ENCODE results near the gene CC2D1A. TPM values are rescaled to one million over a fixed set of nuclear protein-coding genes. Genes with fewer than 3 reads are reported as not detected.

CC2D1A gene
- total and polyA plus RNA-seq, 2 donors (not counting 1 experiment from before 2014, with no cell fraction given) = 34.3 to 47.2 TPM

DNA sequence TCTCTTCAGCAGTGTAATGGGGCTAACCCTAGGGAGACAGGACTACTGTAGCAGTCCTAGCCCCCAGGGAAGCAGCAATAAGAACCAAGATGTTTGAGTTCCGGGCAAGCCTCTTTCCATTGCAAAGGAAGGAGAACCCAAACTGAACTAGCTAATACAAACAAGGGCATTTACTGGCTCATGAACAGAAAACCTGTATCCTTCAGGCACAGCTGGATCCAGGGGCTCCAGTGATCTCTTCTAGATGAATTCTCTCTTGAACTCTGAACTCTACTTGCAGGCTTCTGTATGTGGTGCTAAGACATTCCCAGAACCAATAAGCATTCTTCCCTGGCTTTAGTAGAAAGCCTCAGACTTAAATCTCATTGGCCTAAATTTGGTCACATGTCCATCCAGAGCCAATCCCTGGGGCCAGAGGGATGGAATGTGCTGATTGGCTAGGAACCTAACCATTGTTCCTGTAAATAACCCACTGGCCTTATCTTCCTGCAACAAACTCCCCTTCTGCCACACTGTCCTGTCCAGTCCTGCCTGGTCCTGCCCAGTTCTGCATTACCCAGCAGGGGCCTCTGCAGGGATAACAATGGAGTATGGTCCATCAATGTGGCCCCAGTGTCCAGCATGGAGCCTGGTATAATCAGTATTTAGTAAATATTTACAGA lies 36.2 kb downstream of the CC2D1A start:
- ATAC-seq (ENCODE audit: low read depth) = no peak
- H3K9me3 Mint-ChIP-seq (ENCODE audit: insufficient read depth) = no peaks in the 10 kb centered on the region
- DNase-seq = no peak
- peaks cover 0 to 6% (median 0%) of the 10 kb centered on the region in 3 donors for H3K9me3 ChIP-seq (ENCODE audit: control extremely low read depth in 1 of 3, control insufficient read depth in 2 of 3, insufficient read depth in 1 of 3, low read length in 2 of 3)
- POLR2A ChIA-PET = no interaction called here
- peaks cover 8% of the 10 kb centered on the region for H3K27me3 Mint-ChIP-seq
- H3K4me1 ChIP-seq (ENCODE audit: control insufficient read depth in 2 of 2, insufficient read depth in 2 of 2, low read length in 2 of 2) = peaks cover 0 to 4% of the 10 kb centered on the region in 2 donors
- H3K27me3 ChIP-seq (replicated peaks in 1 of 4; ENCODE audit: control extremely low read depth in 1 of 4, control insufficient read depth in 3 of 4, insufficient read depth in 4 of 4, low read length in 3 of 4) = peaks cover 0 to 17% (median 10%) of the 10 kb centered on the region in 4 experiments
- H4K20me1 ChIP-seq (ENCODE audit: control insufficient read depth, insufficient read depth, low read length, poor library complexity, severe bottlenecking) = no peaks in the 10 kb centered on the region
- intact Hi-C loops (cut with micrococcal nuclease) = no loop called here
- 100% methylated on average over 1 of the region's 1 CpG for WGBS (ENCODE audit: insufficient coverage)
- H3K27ac Mint-ChIP-seq = no peak overlapping the region
- TF ChIP-seq, protein P1, sequence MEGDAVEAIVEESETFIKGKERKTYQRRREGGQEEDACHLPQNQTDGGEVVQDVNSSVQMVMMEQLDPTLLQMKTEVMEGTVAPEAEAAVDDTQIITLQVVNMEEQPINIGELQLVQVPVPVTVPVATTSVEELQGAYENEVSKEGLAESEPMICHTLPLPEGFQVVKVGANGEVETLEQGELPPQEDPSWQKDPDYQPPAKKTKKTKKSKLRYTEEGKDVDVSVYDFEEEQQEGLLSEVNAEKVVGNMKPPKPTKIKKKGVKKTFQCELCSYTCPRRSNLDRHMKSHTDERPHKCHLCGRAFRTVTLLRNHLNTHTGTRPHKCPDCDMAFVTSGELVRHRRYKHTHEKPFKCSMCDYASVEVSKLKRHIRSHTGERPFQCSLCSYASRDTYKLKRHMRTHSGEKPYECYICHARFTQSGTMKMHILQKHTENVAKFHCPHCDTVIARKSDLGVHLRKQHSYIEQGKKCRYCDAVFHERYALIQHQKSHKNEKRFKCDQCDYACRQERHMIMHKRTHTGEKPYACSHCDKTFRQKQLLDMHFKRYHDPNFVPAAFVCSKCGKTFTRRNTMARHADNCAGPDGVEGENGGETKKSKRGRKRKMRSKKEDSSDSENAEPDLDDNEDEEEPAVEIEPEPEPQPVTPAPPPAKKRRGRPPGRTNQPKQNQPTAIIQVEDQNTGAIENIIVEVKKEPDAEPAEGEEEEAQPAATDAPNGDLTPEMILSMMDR (IDR thresholded peaks at IDR 0.05) = no peak
- no peak for TF ChIP-seq EZH2 (IDR thresholded peaks at IDR 0.05; ENCODE audit: borderline replicate concordance, insufficient read depth, low read depth, low read length, poor library complexity, severe bottlenecking)
- no peaks in the 10 kb centered on the region for H3K79me2 ChIP-seq (ENCODE audit: control insufficient read depth, insufficient read depth, low read length)
- no peak overlapping the region for H2AFZ ChIP-seq (ENCODE audit: insufficient read depth, low read depth, low read length, poor library complexity, severe bottlenecking)
- H3K4me3 Mint-ChIP-seq = no peak overlapping the region
- H3K4me1 Mint-ChIP-seq = no peaks in the 10 kb centered on the region
- H3K4me2 ChIP-seq (replicated peaks; ENCODE audit: low read depth, low read length, poor library complexity, severe bottlenecking) = no peak overlapping the region
- no peaks in the 10 kb centered on the region for H3K36me3 ChIP-seq (replicated peaks in 1 of 2; ENCODE audit: control extremely low read depth in 1 of 2, control insufficient read depth in 1 of 2, extremely low read depth in 1 of 2, insufficient read depth in 2 of 2, low read length in 1 of 2)
- no peak overlapping the region for H3K4me3 ChIP-seq (ENCODE audit: control extremely low read depth in 1 of 5, extremely low read depth in 1 of 5, insufficient read depth in 1 of 5, low read depth in 2 of 5, low read length in 4 of 5)
- CTCF ChIA-PET = no interaction called here
- H3K9ac ChIP-seq (ENCODE audit: low read length) = no peak overlapping the region
- no peak overlapping the region for H3K27ac ChIP-seq (ENCODE audit: low read length in 2 of 2)

DNA sequence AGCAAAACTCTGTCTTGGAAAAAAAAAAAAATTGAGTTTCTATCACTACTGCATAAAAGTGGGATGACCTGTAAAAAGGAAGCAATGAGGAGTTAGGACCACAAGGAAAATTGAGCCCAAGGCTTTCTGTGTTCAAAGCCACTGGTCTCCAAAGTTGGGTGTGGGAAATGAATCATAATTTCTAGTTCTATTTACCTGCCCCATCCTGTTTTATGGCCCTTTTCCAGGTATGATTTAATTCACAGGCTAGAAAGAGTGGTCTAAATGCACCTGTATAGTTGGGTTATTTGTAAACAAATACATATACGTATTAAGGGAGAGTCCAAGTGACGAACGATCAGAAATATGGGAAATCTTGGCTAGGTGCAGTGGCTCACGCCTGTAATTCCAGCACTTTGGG lies 40.4 kb downstream of the CC2D1A start:
- no peak for ATAC-seq (ENCODE audit: low read depth)
- intact Hi-C loops (cut with micrococcal nuclease) = no loop called here
- no peaks in the 10 kb centered on the region for H4K20me1 ChIP-seq (ENCODE audit: control insufficient read depth, insufficient read depth, low read length, poor library complexity, severe bottlenecking)
- CTCF ChIA-PET = interaction anchor here (0.6 to 2.2 kb wide), 4 partner anchors 40 to 96 kb away, joined by 3 to 5 read pairs (median 3); partner anchors contain the start of gene IL27RA
- H3K36me3 ChIP-seq (replicated peaks in 1 of 2; ENCODE audit: control extremely low read depth in 1 of 2, control insufficient read depth in 1 of 2, extremely low read depth in 1 of 2, insufficient read depth in 2 of 2, low read length in 1 of 2) = no peaks in the 10 kb centered on the region
- H3K9me3 Mint-ChIP-seq (ENCODE audit: insufficient read depth) = no peaks in the 10 kb centered on the region
- no peaks in the 10 kb centered on the region for H3K27me3 Mint-ChIP-seq
- TF ChIP-seq EZH2 (IDR thresholded peaks at IDR 0.05; ENCODE audit: borderline replicate concordance, insufficient read depth, low read depth, low read length, poor library complexity, severe bottlenecking) = no peak
- TF ChIP-seq, protein P1 (IDR thresholded peaks at IDR 0.05) = no peak
- H3K4me3 Mint-ChIP-seq = no peak overlapping the region
- H3K4me1 Mint-ChIP-seq = no peaks in the 10 kb centered on the region
- H2AFZ ChIP-seq (ENCODE audit: insufficient read depth, low read depth, low read length, poor library complexity, severe bottlenecking) = no peak overlapping the region
- H3K4me1 ChIP-seq (ENCODE audit: control insufficient read depth in 2 of 2, insufficient read depth in 2 of 2, low read length in 2 of 2) = no peaks in the 10 kb centered on the region
- H3K27me3 ChIP-seq (replicated peaks in 1 of 4; ENCODE audit: control extremely low read depth in 1 of 4, control insufficient read depth in 3 of 4, insufficient read depth in 4 of 4, low read length in 3 of 4) = no peaks in the 10 kb centered on the region
- WGBS (ENCODE audit: insufficient coverage) = 100% methylated on average over 1 of the region's 4 CpGs
- DNase-seq = no peak
- H3K9ac ChIP-seq (ENCODE audit: low read length) = no peak overlapping the region
- no peak overlapping the region for H3K4me2 ChIP-seq (replicated peaks; ENCODE audit: low read depth, low read length, poor library complexity, severe bottlenecking)
- H3K4me3 ChIP-seq (ENCODE audit: control extremely low read depth in 1 of 5, extremely low read depth in 1 of 5, insufficient read depth in 1 of 5, low read depth in 2 of 5, low read length in 4 of 5) = no peak overlapping the region
- POLR2A ChIA-PET = no interaction called here
- H3K27ac ChIP-seq (ENCODE audit: low read length in 2 of 2) = no peak overlapping the region
- H3K9me3 ChIP-seq (ENCODE audit: control extremely low read depth in 1 of 3, control insufficient read depth in 2 of 3, insufficient read depth in 1 of 3, low read length in 2 of 3) = peaks cover 0 to 6% (median 0%) of the 10 kb centered on the region in 3 donors
- no peaks in the 10 kb centered on the region for H3K79me2 ChIP-seq (ENCODE audit: control insufficient read depth, insufficient read depth, low read length)
- H3K27ac Mint-ChIP-seq = no peak overlapping the region

Data from B cell (primary cell).